Thyroid gland (tissue), 4 donors: Measurements from ENCODE around the gene HSPA1B. TPM values are rescaled to one million over a fixed set of nuclear protein-coding genes. Genes with fewer than 3 reads are reported as not detected.

Source experiments
- DNase-seq, 2 donors: peaks; one replicate each; pipeline ENCODE4 v3.0.0-alpha.2; 2019
- H3K27ac ChIP-seq, 3 donors: fragments of 200-600 bp; sonication (generic); 1 replicate in 2 of 3; 2 replicates in 1 of 3; pipeline ENCODE4 v1.5.1; 2016 to 2019; ENCODE audit warnings: mild to moderate bottlenecking in 1 of 3, moderate library complexity in 1 of 3
- H3K27me3 ChIP-seq: fragments of 200-600 bp; sonication (generic); one replicate; pipeline ENCODE4 v1.5.1; 2019
- H3K36me3 ChIP-seq, 2 donors: fragments of 200-600 bp; sonication (generic); one replicate each; pipeline ENCODE4 v1.5.1; 2016 to 2019
- H3K4me1 ChIP-seq, 2 donors: fragments of 200-600 bp; sonication (generic); one replicate each; pipeline ENCODE4 v1.5.1; 2017 to 2019
- H3K4me3 ChIP-seq, 3 donors: fragments of 200-600 bp; sonication (generic); replicated peaks in 1 of 3; 1 replicate in 2 of 3; 2 replicates in 1 of 3; pipeline ENCODE4 v1.5.1; 2016; ENCODE audit warnings: mild to moderate bottlenecking in 1 of 3
- H3K9me3 ChIP-seq: fragments of 200-600 bp; sonication (generic); one replicate; pipeline ENCODE4 v1.5.1; 2017
- POLR2A ChIP-seq, 2 donors: fragments of 450-650 bp; IDR thresholded peaks; one replicate each; pipeline ENCODE4 v1.6.1; 2017; ENCODE audit warnings: antibody characterized with exemption in 2 of 2, mild to moderate bottlenecking in 2 of 2, moderate library complexity in 1 of 2
- WGBS, 2 donors: methylation state at CpG; one replicate each; pipeline ENCODE4 v1.1.5; 2017; 5-methylcytosine and 5-hydroxymethylcytosine counted together
- intact Hi-C: fragments of 100-400 bp; cut with DNase I; formaldehyde crosslinking; loops from one replicate; pipeline ENCODE4 v1.15.1; 2023
- total RNA-seq, 4 donors: library from RNA; depleted of rRNA; stranded (reverse); fragments of >200 nt; gene quantifications; one replicate each; pipeline ENCODE4 v1.2.3, GENCODE V29; 2016
- TF ChIP-seq, protein P1 (sequence below), 6 experiments: fragments of 200-600 bp in 3 of 6; fragments of 450-650 bp in 3 of 6; sonication (generic) in 3 of 6; IDR thresholded peaks; one replicate each; pipeline ENCODE4 v1.5.1; 2016 to 2019; ENCODE audit warnings: antibody characterized with exemption in 6 of 6, mild to moderate bottlenecking in 2 of 6, inconsistent platforms in 1 of 6, moderate library complexity in 1 of 6

The HSPA1B gene
- total RNA-seq, 4 donors from 2014 or later = 194 to 330 (median 256) TPM

GRCh38 chr6:31780507-31781243 is 46.9 kb upstream of the HSPA1B start:
- Histone ChIP-seq H3K36me3 (peaks cover 56 to 60% of the 10 kb centered on the region in 2 donors), H3K27me3 (no peaks in the 10 kb centered on the region), H3K9me3 (no peaks in the 10 kb centered on the region), H3K27ac (no peak overlapping the region), H3K4me3 (no peak overlapping the region), H3K4me1 (peaks cover 8 to 14% of the 10 kb centered on the region in 2 donors)
- intact Hi-C loops = no loop called here
- TF ChIP-seq, protein P1, sequence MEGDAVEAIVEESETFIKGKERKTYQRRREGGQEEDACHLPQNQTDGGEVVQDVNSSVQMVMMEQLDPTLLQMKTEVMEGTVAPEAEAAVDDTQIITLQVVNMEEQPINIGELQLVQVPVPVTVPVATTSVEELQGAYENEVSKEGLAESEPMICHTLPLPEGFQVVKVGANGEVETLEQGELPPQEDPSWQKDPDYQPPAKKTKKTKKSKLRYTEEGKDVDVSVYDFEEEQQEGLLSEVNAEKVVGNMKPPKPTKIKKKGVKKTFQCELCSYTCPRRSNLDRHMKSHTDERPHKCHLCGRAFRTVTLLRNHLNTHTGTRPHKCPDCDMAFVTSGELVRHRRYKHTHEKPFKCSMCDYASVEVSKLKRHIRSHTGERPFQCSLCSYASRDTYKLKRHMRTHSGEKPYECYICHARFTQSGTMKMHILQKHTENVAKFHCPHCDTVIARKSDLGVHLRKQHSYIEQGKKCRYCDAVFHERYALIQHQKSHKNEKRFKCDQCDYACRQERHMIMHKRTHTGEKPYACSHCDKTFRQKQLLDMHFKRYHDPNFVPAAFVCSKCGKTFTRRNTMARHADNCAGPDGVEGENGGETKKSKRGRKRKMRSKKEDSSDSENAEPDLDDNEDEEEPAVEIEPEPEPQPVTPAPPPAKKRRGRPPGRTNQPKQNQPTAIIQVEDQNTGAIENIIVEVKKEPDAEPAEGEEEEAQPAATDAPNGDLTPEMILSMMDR (IDR thresholded peaks at IDR 0.05) = no peak
- TF ChIP-seq POLR2A (IDR thresholded peaks at IDR 0.05) = no peak
- no peak for DNase-seq
- 90 to 93% methylated on average over 12 to 15 of the region's 20 CpGs for WGBS, 2 donors

GRCh38 chr6:31781244-31782125 is 46.1 kb upstream of the HSPA1B start:
- H3K27me3 ChIP-seq = no peaks in the 10 kb centered on the region
- H3K9me3 ChIP-seq = no peaks in the 10 kb centered on the region
- 91 to 97% methylated on average over 20 to 21 of the region's 23 CpGs for WGBS, 2 donors
- peaks cover 57 to 60% of the 10 kb centered on the region in 2 donors for H3K36me3 ChIP-seq
- TF ChIP-seq POLR2A (IDR thresholded peaks at IDR 0.05) = no peak
- TF ChIP-seq, protein P1 (IDR thresholded peaks at IDR 0.05) = no peak
- DNase-seq = no peak
- intact Hi-C loops = no loop called here
- H3K4me1 ChIP-seq = peaks cover 7 to 10% of the 10 kb centered on the region in 2 donors
- H3K4me3 ChIP-seq = no peak overlapping the region
- H3K27ac ChIP-seq = no peak overlapping the region

- H3K27ac ChIP-seq = no peak overlapping the region
- peaks cover 57 to 60% of the 10 kb centered on the region in 2 donors for H3K36me3 ChIP-seq
- H3K27me3 ChIP-seq = no peaks in the 10 kb centered on the region
- H3K4me1 ChIP-seq = peaks cover 0 to 2% of the 10 kb centered on the region in 2 donors
- 92 to 93% methylated on average over 3 to 5 of the region's 32 CpGs for WGBS, 2 donors
- H3K4me3 ChIP-seq = no peak overlapping the region
- intact Hi-C loops = no loop called here
- DNase-seq = no peak
- no peaks in the 10 kb centered on the region for H3K9me3 ChIP-seq
- TF ChIP-seq, protein P1 (IDR thresholded peaks at IDR 0.05) = no peak
- TF ChIP-seq POLR2A (IDR thresholded peaks at IDR 0.05) = no peak
Measured at GRCh38 chr6:31782126-31782855, 45.2 kb upstream of the HSPA1B start.

DNA sequence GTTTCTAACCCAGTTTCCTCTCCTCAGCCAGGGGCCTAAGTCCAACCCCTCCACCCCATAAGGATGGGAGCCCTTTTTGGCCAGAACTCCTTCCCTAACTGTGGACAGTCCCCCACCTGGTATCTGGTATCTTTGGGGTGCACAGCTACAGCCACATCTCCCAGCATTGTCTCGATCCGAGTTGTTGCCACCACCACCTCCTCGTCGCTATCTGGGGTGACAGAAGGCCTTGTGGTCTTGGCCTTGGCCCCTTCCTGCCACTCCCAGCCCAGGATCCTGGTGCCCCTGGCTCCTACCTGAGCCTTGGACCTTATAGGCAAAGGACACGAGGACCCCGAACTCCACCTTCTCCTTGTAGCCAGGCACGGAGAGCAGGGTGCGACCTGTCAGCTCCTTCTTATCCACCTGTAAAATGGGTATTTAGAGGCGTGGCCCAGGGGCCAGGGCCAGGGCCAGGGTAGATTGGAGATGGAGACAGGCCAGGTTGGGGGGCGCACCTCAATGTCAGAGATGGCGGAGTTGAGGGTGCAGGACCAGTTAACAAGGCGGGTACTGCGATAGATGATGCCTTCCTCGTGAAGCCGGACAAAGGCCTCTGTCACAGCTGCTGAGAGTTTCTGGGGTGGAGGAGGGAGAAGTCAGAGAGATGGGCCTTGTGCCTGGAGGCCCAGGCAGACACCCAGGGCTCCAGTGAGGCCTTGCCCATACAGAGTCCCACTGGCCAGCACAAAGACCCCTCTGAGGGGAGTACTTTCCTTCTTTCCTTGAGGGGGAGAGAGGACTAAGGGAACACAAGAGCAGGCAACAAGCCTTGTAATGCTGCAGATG is 43.2 kb upstream of the HSPA1B start:
- Histone ChIP-seq H3K27me3 (no peaks in the 10 kb centered on the region), H3K4me1 (no peaks in the 10 kb centered on the region), H3K36me3 (peaks cover 51 to 54% of the 10 kb centered on the region in 2 donors), H3K9me3 (no peaks in the 10 kb centered on the region), H3K27ac (no peak overlapping the region), H3K4me3 (no peak overlapping the region)
- TF ChIP-seq, protein P1 (IDR thresholded peaks at IDR 0.05) = no peak
- no peak for TF ChIP-seq POLR2A (IDR thresholded peaks at IDR 0.05)
- DNase-seq = no peak
- intact Hi-C loops = no loop called here
- WGBS, 2 donors = 97% methylated on average over 14 to 15 of the region's 15 CpGs
